HG03025 (cell line): Measurements from ENCODE around the gene CCL20.
"Not testable (repeated sequence)": the region's sequence is repeated elsewhere in the genome, so short reads cannot be mapped to it uniquely, and the experiment has no call there.

Source experiments
- ATAC-seq: cut with Tn5 transposase; IDR thresholded peaks from one replicate; pipeline ENCODE4 v1.9.1; 2021; ENCODE audit warnings: mild to moderate bottlenecking, moderate library complexity; ENCODE audit not compliant: unreplicated experiment, low FRiP score

CCL20 gene, protein sequence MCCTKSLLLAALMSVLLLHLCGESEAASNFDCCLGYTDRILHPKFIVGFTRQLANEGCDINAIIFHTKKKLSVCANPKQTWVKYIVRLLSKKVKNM

DNA sequence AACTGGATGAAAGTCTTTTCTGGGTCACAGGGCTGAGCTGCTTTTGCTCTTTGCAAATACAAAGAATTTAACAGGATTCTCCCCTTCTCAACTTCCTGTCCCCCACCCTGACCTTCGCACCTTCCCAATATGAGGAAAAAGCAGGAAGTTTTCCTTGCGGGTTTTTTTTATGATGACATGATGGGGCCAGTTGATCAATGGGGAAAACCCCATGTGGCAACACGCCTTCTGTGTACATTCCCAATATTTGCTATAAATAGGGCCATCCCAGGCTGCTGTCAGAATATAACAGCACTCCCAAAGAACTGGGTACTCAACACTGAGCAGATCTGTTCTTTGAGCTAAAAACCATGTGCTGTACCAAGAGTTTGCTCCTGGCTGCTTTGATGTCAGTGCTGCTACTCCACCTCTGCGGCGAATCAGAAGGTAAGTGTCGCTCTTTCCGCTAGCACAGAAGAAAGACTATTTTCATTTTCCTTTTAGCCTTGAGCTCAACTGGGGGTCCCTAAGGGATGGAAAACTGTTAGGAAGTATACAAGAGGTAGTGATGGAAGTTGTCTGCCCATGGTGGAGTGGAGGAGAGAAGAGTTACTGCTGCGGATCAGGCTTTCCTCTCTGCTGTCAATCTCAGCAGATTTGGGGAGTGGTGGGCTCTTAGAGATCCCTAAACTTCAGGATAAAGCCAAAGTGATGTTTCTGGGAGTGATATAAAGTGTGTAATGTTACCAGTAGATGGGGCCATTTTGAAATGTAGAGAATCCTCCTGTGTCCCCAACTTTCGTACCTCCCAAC lies at the start of gene CCL20:
CCL20 (plus strand) TSS at position 281 of the 792 bp plus-strand sequence; CDS start at position 351, 70 bp downstream.
- no peak for ATAC-seq

DNA sequence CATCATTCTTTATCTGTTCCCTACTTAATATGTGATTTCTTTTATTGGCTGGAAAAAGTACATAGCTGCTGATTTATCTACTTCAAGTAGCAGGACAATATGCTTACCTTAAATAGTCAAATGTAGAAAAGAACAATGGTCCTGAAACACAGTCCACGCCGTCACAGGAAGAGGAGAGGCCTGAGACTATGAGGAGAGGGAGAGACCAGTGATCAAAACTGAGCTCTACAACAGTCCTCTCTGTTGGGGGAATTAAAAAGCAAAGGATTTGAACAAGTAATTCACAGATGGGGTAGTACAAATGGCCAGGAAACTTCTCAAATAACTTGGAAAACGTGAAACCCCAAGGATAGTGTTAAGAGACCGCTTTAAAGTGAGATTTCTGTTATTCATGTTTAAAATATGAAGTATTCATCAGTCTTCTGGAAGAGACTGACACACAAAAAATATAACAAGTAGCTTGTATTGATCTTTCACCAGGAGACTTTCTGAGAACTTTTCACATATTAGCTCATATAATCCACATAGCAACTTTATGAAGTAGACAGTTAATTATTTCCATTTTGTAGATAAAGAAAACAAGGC lies 47.8 kb upstream of the CCL20 start:
- ATAC-seq: no peak

DNA sequence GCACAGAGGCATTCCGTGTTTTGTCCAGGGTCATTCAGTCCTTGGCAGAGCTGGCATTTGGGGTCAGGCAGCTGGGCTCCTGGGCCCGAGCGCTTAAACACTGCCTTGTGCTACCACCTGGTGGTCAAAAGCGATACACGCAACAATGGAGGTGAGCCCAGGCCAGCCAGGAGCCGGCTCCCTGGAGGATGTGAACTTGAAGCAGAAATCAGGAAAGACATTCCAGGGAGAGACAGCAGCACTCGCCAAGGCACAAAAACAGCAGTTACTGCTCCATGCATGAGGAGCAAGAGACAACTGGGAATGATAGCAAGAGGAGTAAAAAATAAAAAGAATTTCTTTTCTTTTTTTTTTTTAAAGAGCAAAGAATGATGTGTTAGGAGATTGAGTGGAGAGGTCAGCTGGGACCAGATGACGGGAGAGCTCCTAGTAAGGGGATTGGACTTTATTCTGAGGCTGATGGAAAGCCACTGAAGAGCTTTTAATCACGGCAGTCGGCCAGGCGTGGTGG lies 47.2 kb upstream of the CCL20 start:
- ATAC-seq: peak; percentile 94

DNA sequence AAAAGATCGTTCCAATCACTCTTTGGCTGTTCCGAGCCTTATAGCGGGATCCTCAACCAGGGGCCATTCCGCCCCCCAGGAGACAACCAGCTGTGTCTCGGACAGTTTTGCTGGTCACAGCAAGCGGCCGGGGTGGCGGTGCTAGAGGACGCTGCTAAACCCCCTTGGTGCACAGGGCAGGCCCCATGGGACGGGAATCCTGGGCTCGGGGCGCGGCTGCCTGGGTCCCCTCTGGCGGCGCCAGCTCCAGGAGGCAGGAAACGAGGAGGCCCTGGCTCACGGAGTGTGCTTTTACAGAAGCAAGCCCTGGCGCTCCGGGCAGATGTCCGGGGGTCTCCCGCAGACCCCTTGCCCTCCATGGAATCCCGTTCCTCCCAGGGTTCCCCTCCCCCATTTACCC lies 45.8 kb upstream of the CCL20 start:
- ATAC-seq: no peak

DNA sequence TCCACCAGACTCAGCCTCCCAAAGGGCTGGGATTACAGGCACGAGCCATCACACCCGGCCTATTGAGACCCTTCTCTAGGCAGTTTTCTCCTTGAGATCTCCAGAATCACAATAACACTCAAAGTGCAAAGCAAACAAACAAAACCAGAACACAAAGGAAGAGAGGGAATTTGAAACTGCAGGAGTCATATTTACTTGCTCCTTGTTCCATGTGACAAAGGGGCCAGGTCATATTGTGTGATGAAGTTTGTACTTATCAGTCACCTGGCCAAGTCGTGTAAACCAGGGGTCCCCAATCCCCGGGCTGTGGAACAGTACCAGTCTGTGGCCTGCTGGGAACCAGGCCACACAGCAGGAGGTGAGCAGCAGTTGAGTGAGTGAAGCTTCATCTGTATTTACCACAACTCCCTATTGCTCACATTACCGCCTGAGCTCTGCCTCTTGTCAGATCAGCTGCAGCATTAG lies 41.4 kb upstream of the CCL20 start:
- no peak for ATAC-seq

GRCh38 chr2:227772932-227773331 lies 40.7 kb upstream of the CCL20 start:
- no peak for ATAC-seq

- no peak for ATAC-seq
These were observed 39.5 kb upstream of the CCL20 start for GRCh38 chr2:227774011-227774624.

GRCh38 chr2:227774895-227775842 lies 38.5 kb upstream of the CCL20 start:
- no peak for ATAC-seq

DNA sequence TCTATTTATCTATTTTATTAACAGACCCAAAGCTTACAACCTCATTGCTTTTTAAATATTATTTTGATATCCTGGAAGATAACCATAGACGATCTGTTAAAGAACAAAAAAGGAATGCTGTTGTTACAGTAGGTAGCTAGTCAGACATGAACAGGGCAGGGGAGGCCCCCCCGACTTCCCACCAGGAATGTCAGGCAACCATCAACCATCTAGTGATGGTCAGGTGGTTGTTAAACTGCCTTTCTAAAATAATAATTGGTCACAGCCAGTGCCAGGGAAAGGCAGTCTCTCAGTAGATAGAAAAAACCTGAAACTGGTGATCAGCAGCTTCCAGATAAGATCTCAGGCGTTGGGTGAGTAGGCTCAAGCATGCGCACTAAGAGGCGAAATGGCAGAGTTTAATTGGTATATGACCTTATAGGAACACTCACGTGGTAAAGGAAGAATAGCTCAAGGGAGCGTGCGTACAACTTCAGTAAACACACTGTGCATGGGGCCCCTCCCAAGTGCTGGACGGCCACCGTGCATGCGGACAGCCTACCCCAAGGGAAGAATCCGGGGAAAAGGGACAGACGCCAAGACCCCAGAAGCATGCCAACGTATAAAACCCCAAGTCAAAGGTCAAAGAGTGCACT lies 32.5 kb upstream of the CCL20 start:
- no peak for ATAC-seq

GRCh38 chr2:227781841-227782240 lies 31.8 kb upstream of the CCL20 start:
- no peak for ATAC-seq

GRCh38 chr2:227782804-227783203 lies 30.8 kb upstream of the CCL20 start:
- ATAC-seq: peak; percentile 21

DNA sequence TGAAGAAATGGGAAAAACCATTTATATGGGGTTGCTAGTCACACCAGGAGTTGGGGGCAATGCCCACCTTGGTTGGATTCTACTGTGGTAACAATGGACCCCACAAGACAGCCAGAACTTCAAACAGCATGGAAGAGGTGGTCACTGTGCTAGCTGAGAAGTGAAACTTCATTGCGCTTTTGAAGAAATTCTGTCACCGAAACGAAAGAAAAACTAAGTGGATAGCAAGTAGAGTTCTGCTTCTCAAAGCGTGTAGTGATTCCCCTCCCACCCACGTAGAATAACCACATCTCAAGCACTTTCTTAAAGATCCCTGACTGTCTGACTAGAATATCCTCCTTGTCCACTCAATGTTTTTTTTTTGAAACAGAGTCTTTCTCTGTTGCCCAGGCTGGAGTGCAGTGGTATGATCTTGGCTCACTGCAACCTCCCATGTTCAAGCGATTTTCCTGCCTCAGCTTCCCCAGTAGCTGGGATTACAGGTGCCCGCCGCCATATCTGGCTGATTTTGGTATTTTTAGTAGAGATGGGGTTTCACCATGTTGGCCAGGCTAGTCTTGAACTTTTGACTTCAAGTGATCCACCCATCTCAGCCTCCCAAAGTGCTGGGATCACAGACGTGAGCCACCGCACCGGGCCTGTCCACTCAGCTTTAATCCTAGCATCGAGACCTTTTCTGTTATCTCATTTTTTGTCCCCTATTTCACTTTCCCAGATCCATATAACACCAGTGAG lies 30.1 kb upstream of the CCL20 start:
- ATAC-seq: peak; percentile 98

- no peak for ATAC-seq
These were observed 28.3 kb upstream of the CCL20 start for GRCh38 chr2:227785293-227785692.

DNA sequence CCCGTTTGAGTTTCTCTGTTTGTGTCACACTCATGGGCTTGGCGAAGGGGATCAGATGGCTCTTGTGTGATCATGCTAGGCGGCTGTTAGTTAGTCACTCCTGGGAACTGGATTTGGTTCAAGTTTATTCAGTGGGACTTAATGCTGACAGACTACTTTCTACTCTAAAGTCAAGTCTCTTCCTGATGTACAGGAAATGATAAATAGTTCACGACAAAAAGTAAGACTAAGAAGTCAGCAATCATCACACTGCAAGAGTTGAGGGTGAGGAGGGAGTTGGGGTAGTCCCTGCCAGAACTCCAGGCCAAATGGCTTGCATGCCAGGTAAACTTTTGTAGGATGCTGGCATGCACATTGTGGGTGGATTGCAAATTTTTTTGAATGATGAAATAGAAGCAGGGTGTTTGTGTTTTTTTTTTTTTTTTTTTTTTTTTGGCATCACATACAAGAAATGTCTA lies 25.1 kb upstream of the CCL20 start:
- ATAC-seq: no peak

DNA sequence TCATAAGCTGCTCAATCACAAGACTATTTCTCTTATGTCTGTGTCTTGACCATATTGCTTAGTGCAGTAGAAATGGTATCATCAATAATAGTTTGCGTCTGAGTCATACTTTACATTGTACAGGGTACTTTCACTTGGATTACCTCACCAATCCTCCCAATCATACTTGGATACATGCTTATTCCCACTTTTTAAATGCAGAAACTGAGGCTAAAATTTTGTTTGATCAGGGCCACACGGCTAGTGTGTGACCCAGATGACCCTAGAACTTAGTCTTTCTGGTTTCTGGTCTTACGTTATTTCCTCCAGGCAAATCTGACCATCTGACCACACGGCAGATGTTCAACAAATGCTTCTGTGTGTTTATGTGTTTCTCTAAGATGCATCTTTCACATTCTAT lies 23.8 kb upstream of the CCL20 start:
- ATAC-seq: no peak

DNA sequence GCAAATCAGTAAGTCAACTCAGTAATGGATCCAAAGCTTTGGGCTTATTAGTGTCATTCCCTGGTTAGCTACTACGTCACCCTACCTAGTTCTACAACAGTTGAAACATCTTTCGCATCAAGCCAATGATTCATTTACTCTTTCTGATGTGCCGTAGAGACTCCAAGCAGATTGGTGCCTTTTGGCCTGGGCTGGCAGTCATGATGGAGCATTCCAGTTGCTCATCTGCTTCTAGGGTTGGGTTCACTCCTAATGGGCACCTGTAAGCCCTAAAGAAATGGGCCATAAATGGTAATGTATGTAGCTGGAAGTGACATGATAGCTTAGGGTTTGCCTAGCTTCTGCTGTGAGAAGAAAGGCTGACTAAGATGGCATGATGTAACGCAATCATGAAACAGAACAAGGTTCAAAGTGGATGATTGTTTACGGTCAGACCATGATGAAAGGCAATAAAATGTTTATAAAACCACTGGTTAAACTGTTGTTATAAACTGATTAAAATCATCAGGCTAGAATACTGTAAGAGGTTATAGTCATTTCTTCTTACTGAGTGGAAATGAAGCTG lies 20.4 kb upstream of the CCL20 start:
- ATAC-seq: no peak

DNA sequence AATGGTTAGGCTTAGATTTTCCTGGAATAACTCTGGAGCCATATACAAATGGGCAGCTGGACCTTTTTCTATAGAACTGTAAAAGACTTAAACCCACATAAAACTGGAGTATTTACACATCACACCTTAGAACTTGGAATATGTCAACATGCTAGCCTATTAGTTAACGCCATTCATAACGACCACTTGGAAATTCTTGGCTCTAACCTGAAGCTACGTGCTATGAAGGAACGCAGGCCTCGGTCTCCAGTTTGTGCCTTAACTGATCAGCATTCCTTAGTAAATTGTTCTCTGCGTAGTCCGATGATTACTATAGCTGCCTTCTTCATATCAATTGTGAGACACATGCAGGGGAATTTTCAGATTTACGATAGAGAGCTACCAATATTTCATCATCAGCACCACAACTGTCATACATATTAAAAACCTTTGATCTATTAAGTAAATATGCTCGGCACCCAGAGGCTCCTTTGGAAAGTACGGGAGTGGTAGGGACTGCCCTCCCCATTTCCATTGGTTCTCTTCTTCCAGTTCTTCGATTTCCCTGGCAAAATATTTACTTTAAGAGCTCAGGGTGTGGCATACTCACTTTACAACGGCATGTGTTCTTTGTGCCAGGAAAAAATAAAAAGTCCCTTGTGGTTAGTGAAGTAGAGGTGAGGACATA lies 17.5 kb upstream of the CCL20 start:
- ATAC-seq: no peak

- not testable (repeated sequence) for ATAC-seq
These were observed 16.9 kb upstream of the CCL20 start for GRCh38 chr2:227796768-227797167.
